PFSK-1 (cell line): ENCODE data around the gene MIB1.

Source experiments
- FOXP2 ChIP-seq: optimal IDR thresholded peaks from 2 replicates; pipeline ENCODE3; 2011; ENCODE audit warnings: borderline replicate concordance, control low read depth, inconsistent platforms; ENCODE audit not compliant: insufficient read depth; ENCODE audit errors: extremely low read length, extremely low read depth
- POLR2AphosphoS5 ChIP-seq: IDR thresholded peaks from 2 replicates; pipeline ENCODE4 v1.6.1; 2012; ENCODE audit warnings: low read depth, mild to moderate bottlenecking, control low read depth, low read length, moderate library complexity
- SIN3A ChIP-seq: IDR thresholded peaks from 2 replicates; pipeline ENCODE4 v1.6.1; 2012; ENCODE audit warnings: mild to moderate bottlenecking, low read length, moderate library complexity, borderline replicate concordance; ENCODE audit not compliant: insufficient read depth
- TAF1 ChIP-seq: IDR thresholded peaks from 2 replicates; pipeline ENCODE4 v1.6.1; 2012; ENCODE audit warnings: low read length, control low read depth, borderline replicate concordance; ENCODE audit not compliant: insufficient read depth
- TF ChIP-seq, protein P1 (sequence below), 2 experiments: IDR thresholded peaks; 2 replicates each; pipeline versions ENCODE4 v1.6.1 to v1.8.0; 2011 to 2012; ENCODE audit warnings: low read depth in 2 of 2, low read length in 2 of 2, control low read depth in 1 of 2, inconsistent platforms in 1 of 2, mild to moderate bottlenecking in 1 of 2, moderate library complexity in 1 of 2; ENCODE audit not compliant: insufficient read depth in 1 of 2

Gene MIB1

DNA sequence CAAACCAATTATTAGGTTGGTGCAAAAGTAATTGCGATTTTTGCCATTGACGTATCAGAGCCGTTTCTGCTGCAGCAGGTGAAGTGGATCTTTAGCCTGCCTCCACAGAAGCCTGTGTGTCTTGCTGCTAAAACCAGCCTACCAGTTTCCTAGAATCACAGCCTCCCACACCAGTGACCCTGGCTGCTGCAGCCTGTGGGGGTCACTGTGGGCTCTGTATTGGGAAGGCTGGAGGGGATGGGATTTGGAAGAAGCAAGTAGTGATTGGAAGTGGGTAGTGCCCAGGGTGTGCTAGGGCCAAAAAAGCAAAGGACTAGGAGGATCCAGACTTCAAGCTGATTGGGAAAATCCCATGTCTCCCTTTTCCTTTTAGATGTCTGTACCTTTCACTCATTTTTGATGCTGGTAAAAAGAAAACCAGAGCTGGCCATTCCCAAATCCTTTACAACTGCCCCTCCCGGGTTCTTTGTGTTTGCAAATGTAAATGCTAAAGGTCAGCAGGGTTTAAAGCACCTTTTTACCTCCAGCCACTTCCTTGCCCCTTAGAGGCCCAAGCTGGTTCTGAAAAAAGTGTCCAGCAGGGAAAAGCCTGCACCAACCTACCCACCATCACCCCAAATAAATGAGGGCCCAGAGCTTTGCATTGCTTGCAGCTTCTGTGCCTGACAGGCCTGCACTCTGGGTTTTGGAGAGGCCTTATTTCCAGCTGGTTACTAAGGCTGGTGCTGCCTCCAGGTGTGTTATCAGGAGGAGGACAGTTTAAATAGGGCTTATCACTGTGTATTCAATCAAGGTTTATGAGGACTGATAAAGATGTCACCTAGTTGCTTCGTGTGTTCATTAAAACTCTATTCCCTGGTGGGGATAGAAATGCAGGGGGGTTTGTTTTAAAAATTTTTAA lies 172.0 kb downstream of the MIB1 start:
- TF ChIP-seq, protein P1, sequence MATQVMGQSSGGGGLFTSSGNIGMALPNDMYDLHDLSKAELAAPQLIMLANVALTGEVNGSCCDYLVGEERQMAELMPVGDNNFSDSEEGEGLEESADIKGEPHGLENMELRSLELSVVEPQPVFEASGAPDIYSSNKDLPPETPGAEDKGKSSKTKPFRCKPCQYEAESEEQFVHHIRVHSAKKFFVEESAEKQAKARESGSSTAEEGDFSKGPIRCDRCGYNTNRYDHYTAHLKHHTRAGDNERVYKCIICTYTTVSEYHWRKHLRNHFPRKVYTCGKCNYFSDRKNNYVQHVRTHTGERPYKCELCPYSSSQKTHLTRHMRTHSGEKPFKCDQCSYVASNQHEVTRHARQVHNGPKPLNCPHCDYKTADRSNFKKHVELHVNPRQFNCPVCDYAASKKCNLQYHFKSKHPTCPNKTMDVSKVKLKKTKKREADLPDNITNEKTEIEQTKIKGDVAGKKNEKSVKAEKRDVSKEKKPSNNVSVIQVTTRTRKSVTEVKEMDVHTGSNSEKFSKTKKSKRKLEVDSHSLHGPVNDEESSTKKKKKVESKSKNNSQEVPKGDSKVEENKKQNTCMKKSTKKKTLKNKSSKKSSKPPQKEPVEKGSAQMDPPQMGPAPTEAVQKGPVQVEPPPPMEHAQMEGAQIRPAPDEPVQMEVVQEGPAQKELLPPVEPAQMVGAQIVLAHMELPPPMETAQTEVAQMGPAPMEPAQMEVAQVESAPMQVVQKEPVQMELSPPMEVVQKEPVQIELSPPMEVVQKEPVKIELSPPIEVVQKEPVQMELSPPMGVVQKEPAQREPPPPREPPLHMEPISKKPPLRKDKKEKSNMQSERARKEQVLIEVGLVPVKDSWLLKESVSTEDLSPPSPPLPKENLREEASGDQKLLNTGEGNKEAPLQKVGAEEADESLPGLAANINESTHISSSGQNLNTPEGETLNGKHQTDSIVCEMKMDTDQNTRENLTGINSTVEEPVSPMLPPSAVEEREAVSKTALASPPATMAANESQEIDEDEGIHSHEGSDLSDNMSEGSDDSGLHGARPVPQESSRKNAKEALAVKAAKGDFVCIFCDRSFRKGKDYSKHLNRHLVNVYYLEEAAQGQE (IDR thresholded peaks at IDR 0.05; ENCODE audit: insufficient read depth in 1 of 2, low read depth in 2 of 2, low read length in 2 of 2): no peak
- TF ChIP-seq TAF1 (no peak), POLR2AphosphoS5 (no peak), FOXP2 (no peak), SIN3A (no peak)

DNA sequence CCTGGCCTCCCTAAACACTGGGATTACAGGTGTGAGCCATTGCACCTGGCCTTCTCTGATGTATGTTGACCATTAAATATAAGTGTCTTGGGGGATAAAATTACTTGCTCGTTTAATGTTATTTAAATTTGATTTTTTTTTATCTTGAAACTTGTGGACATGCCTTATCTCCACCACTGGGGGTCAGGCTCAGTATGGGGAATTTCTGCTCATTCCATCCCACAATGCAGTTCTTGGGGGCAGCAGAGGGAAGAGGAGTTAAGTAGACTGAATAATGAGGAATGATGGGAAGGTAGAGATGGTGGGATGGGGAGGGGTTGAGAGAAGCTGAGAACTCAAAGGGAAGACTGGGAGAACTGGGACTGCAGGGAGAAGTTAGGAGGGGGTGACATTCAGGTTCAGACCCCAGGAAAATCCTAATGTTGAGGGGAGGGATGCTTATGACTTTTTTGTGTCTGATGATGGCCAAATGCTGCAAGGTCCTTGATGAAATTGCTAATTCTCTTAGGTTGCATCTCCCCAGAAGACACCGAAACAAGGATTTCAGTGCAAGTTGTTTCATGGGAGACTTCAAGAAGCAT lies 174.2 kb downstream of the MIB1 start:
- TF ChIP-seq POLR2AphosphoS5 (no peak), FOXP2 (no peak), SIN3A (no peak), TAF1 (no peak)
- TF ChIP-seq, protein P1 (IDR thresholded peaks at IDR 0.05; ENCODE audit: insufficient read depth in 1 of 2, low read depth in 2 of 2, low read length in 2 of 2): no peak

DNA sequence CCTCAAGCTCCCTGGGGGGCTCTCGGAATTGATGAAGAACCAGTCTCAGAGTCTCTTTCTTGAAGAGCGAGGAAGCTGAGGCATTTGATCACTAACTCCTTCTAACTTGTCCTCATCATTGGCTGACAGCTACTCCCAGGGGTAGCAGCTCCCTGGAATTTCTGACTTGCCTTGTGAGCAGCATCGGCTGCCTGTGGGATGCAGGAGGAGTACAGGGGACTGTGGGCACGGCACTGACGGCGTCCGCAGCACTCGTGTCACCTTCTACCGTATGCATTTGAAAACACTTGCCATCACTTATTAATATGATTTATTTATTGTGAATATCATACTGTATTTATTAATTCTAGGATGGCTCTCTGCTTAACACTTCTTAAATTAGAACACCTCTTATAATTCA lies 175.0 kb downstream of the MIB1 start:
- no peak for TF ChIP-seq FOXP2
- no peak for TF ChIP-seq TAF1
- no peak for TF ChIP-seq SIN3A
- TF ChIP-seq POLR2AphosphoS5: no peak
- TF ChIP-seq, protein P1 (IDR thresholded peaks at IDR 0.05; ENCODE audit: insufficient read depth in 1 of 2, low read depth in 2 of 2, low read length in 2 of 2): no peak

DNA sequence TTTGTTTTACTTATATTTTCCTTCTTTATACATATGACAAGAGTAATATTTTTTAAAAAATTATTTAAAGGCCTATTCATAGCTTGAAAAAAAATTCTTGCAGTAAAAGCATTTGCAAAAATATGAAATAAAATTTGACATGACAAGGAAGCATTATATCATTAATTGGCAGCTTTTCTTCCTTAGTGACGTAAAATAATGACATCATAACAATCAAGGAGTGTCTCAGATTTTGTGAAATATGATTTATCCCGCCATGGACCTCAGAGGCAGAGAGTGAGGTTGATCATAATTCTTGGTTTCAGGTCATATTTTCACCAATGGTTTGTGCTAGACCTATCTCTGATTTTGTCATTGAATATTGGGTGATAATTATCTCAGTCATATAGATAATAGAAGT lies 176.0 kb downstream of the MIB1 start:
- TF ChIP-seq TAF1 (no peak), SIN3A (no peak), FOXP2 (no peak), POLR2AphosphoS5 (no peak)
- TF ChIP-seq, protein P1 (IDR thresholded peaks at IDR 0.05; ENCODE audit: insufficient read depth in 1 of 2, low read depth in 2 of 2, low read length in 2 of 2): no peak
